OCI-LY7 (cell line): ENCODE results near the gene RAB9B.

Experiments
- EZH2phosphoT487 ChIP-seq: fragments of 200-600 bp; sonication (generic); IDR thresholded peaks from 2 replicates; pipeline ENCODE4 v1.6.1; 2018; ENCODE audit warnings: low read depth, borderline replicate concordance, mild to moderate bottlenecking, mixed run types, antibody characterized with exemption, low read length, moderate library complexity, mixed read lengths
- TF ChIP-seq, protein P1 (sequence below): fragments of 200-600 bp; sonication (generic); conservative IDR thresholded peaks from 2 replicates; pipeline ENCODE4 v1.5.1; 2014; ENCODE audit warnings: mild to moderate bottlenecking, antibody characterized with exemption, low read length, moderate library complexity, mixed read lengths

DNA sequence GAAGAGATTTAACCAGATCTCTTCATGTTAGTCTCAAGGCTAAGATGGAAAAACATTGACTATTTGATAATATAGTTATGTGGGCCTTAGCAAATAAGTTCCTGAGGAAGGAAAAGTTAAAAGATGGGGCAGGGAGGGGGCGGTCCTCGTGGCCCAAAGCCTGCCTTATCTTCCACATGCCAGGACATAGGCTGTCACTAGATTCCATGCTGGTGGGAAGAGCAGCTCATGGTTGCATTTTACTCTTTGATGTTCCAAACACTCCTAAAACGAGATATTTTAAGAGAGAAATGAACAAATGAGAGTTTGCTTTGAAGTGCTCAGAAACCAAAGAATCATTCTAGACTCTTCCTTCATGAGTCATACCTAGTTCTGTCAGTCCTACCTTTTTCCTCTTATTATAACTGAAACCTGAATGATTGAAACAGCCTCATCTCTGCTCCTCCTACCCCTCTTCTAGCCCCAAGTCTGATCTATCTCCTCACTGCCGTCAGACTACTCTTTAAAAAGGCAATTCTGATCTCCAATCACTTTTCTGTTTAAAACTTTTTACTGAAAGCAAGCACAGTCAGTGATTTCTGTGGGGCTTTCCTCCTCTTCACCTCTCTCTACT lies 25.1 kb downstream of the RAB9B start:
- TF ChIP-seq, protein P1, sequence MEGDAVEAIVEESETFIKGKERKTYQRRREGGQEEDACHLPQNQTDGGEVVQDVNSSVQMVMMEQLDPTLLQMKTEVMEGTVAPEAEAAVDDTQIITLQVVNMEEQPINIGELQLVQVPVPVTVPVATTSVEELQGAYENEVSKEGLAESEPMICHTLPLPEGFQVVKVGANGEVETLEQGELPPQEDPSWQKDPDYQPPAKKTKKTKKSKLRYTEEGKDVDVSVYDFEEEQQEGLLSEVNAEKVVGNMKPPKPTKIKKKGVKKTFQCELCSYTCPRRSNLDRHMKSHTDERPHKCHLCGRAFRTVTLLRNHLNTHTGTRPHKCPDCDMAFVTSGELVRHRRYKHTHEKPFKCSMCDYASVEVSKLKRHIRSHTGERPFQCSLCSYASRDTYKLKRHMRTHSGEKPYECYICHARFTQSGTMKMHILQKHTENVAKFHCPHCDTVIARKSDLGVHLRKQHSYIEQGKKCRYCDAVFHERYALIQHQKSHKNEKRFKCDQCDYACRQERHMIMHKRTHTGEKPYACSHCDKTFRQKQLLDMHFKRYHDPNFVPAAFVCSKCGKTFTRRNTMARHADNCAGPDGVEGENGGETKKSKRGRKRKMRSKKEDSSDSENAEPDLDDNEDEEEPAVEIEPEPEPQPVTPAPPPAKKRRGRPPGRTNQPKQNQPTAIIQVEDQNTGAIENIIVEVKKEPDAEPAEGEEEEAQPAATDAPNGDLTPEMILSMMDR = no peak
- no peak for TF ChIP-seq EZH2phosphoT487
